OCI-LY7 (cell line): ENCODE results near the gene SOX18.

Experiments
- EZH2phosphoT487 ChIP-seq: fragments of 200-600 bp; sonication (generic); IDR thresholded peaks from 2 replicates; pipeline ENCODE4 v1.6.1; 2018; ENCODE audit warnings: low read depth, borderline replicate concordance, mild to moderate bottlenecking, mixed run types, antibody characterized with exemption, low read length, moderate library complexity, mixed read lengths
- TF ChIP-seq, protein P1 (sequence below): fragments of 200-600 bp; sonication (generic); conservative IDR thresholded peaks from 2 replicates; pipeline ENCODE4 v1.5.1; 2014; ENCODE audit warnings: mild to moderate bottlenecking, antibody characterized with exemption, low read length, moderate library complexity, mixed read lengths

GRCh38 chr20:64064145-64064698, 14.8 kb upstream of the SOX18 start:
- TF ChIP-seq, protein P1, sequence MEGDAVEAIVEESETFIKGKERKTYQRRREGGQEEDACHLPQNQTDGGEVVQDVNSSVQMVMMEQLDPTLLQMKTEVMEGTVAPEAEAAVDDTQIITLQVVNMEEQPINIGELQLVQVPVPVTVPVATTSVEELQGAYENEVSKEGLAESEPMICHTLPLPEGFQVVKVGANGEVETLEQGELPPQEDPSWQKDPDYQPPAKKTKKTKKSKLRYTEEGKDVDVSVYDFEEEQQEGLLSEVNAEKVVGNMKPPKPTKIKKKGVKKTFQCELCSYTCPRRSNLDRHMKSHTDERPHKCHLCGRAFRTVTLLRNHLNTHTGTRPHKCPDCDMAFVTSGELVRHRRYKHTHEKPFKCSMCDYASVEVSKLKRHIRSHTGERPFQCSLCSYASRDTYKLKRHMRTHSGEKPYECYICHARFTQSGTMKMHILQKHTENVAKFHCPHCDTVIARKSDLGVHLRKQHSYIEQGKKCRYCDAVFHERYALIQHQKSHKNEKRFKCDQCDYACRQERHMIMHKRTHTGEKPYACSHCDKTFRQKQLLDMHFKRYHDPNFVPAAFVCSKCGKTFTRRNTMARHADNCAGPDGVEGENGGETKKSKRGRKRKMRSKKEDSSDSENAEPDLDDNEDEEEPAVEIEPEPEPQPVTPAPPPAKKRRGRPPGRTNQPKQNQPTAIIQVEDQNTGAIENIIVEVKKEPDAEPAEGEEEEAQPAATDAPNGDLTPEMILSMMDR = no peak
- no peak for TF ChIP-seq EZH2phosphoT487
